Adipocyte (in vitro differentiated cells): ENCODE measurements around the gene FERMT2.
A peak's percentile ranks its signal among the peaks of the same experiment; 100 is the strongest.

ENCODE experiments used
- DNase-seq: peaks from one replicate; pipeline ENCODE4 v3.0.0-alpha.2; 2015; ENCODE audit warnings: low read depth
- H3K27me3 ChIP-seq: replicated peaks from 2 replicates; pipeline ENCODE4 v1.7.0; 2013; ENCODE audit warnings: mild to moderate bottlenecking, low read length, moderate library complexity; ENCODE audit not compliant: control insufficient read depth, insufficient read depth
- H3K36me3 ChIP-seq: 2 replicates; pipeline ENCODE4 v1.7.0; 2013; ENCODE audit warnings: low read length, mild to moderate bottlenecking, moderate library complexity; ENCODE audit not compliant: control insufficient read depth, insufficient read depth, severe bottlenecking
- H3K4me1 ChIP-seq: 2 replicates; pipeline ENCODE4 v1.7.0; 2013; ENCODE audit warnings: mild to moderate bottlenecking, low read length, moderate library complexity; ENCODE audit not compliant: control insufficient read depth, insufficient read depth
- H3K4me3 ChIP-seq: 2 replicates; pipeline ENCODE4 v1.7.0; 2013; ENCODE audit warnings: mild to moderate bottlenecking, low read length, moderate library complexity
- H3K9ac ChIP-seq: 2 replicates; pipeline ENCODE4 v1.7.0; 2013; ENCODE audit warnings: mild to moderate bottlenecking, low read length, moderate library complexity
- H3K9me3 ChIP-seq: 2 replicates; pipeline ENCODE4 v1.7.0; 2013; ENCODE audit warnings: mild to moderate bottlenecking, low read length, moderate library complexity; ENCODE audit not compliant: control insufficient read depth

Gene FERMT2

DNA sequence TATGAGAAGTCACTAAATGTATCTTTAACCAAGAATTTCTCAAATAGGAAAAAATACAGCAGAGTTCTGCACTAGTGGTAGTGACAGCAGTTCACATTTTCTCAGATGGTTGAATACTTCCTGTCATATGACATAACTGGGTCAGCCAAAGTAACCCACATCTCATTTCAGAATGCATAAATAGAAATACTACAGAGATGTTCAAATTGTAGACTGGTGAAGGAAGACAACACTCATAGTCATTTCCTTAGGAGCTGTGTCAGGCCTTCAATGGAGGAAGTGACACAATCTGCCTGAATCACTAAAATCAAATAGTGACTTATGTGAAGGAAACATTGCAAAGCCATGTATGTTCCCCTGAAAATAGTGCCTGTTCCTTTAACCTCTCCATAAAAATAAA lies 32.4 kb downstream of the FERMT2 start:
- peaks cover 73% of the 10 kb centered on the region for H3K4me1 ChIP-seq
- no peaks in the 10 kb centered on the region for H3K27me3 ChIP-seq
- H3K9me3 ChIP-seq, result no peaks in the 10 kb centered on the region
- peak; percentile 34 for DNase-seq
- no peak overlapping the region for H3K9ac ChIP-seq
- H3K36me3 ChIP-seq, result peaks cover 46% of the 10 kb centered on the region
- H3K4me3 ChIP-seq, result no peak overlapping the region

DNA sequence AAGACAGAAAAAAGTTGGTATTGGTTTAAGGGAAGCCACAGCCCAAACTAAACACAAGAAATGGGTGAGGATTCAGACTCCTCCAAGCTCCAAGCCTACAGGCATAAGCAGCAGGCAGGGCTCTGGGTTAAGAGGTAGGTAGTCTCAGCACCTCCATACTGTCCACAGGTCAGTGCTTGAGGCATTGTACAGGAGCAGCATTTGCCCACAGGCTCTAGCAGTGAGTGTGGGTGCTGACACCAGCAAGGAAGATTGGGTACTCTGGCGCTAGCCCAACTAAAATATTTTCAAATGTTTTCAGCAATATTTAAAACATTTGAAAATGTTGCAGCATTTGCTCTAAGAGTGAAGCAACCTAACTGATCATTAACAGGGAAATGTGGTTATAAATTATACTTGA lies 33.1 kb downstream of the FERMT2 start:
- H3K36me3 ChIP-seq, result peaks cover 50% of the 10 kb centered on the region
- H3K9ac ChIP-seq, result peak overlapping the region; percentile 48

DNA sequence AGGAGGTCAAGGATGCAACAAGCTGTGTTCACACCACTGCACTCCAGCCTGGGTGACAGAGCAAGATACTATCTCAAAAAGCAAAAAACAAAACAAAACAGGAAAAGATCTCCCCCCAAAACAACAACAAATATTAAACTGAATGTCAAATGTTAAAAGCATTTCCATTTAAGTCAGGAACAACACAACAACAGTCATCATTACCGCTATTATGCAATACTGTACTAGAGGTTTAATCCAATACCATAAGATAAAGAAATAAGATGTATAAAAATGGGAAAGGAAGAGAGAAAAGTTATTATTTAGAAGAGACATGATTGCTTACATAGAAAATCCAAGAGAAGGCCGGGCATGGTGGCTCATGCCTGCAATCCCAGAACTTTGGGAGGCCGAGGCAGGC lies 36.6 kb downstream of the FERMT2 start:
- Histone ChIP-seq H3K9me3 (no peaks in the 10 kb centered on the region), H3K36me3 (peaks cover 45% of the 10 kb centered on the region), H3K27me3 (no peaks in the 10 kb centered on the region), H3K4me3 (no peak overlapping the region), H3K4me1 (peaks cover 65% of the 10 kb centered on the region), H3K9ac (no peak overlapping the region)
- no peak for DNase-seq

More for the DNA sequence above, 33.1 kb downstream of the FERMT2 start:
- DNase-seq, result peak; percentile 82
- H3K9me3 ChIP-seq, result no peaks in the 10 kb centered on the region
- H3K4me1 ChIP-seq, result peaks cover 73% of the 10 kb centered on the region
- no peak overlapping the region for H3K4me3 ChIP-seq
- no peaks in the 10 kb centered on the region for H3K27me3 ChIP-seq

DNA sequence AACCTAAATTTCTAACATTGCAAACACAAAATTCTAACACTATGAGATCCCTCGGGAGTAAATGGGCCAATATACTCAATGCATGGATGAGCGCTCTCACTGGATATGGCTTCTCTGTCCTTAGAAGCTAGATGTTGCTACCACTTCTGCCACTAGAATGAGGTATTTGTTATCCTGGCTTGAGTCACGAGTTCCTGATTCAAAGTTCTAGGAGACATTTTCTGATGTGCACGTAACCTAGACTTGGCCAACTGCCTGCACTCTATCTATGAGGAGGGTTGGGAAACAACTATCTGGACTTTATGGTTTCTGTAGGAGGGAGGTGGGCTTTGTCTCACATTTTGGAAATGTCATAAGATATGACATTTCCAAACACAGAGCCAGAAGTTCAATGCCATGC lies 37.6 kb downstream of the FERMT2 start:
- H3K4me1 ChIP-seq, result peaks cover 55% of the 10 kb centered on the region
- H3K4me3 ChIP-seq, result no peak overlapping the region
- H3K9me3 ChIP-seq, result no peaks in the 10 kb centered on the region
- DNase-seq, result peak; percentile 25
- H3K36me3 ChIP-seq, result peaks cover 47% of the 10 kb centered on the region
- H3K9ac ChIP-seq, result no peak overlapping the region
- H3K27me3 ChIP-seq, result no peaks in the 10 kb centered on the region

DNA sequence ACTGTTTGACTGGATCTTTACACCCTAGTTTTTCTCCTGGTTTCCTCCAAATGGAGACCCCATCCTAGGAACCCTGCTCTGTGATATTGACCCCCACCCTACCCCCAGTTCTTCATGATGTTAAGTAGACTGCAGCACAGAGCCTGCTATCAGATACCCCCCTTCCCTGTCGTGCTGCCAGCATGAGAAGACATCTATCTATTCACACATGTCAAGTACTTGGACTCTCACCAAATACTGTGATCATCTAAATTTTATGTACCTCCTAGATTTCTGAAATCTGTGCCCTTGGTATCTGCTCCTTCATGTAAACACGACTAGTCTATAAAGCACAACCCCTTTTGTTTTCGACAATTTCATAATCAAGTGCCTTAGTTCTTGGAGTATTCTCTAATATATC lies 38.9 kb downstream of the FERMT2 start:
- H3K36me3 ChIP-seq, result peaks cover 54% of the 10 kb centered on the region

DNA sequence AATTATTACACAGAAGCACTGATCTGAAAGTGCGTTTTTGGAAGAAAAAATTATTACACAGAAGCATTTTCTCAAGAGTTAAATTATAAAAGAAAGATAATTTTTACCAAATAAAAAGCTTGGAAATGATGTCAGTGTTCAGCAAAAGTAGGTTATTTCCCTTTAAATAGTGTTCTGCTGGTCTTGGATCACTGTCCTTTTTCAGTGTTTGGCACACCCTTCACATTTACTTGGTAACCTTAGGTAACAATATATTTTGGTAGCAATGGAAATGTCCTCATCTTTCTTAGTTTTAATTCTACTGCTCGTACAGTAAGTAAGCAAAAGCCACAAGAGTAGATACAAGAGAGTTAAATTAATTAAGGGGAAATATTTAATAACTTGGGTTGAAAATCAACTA lies 40.3 kb downstream of the FERMT2 start:
- Histone ChIP-seq H3K9ac (peak overlapping the region; percentile 44), H3K36me3 (peaks cover 43% of the 10 kb centered on the region), H3K9me3 (no peaks in the 10 kb centered on the region), H3K4me3 (peak overlapping the region; percentile 47), H3K4me1 (peaks cover 52% of the 10 kb centered on the region), H3K27me3 (no peaks in the 10 kb centered on the region)
- DNase-seq, result no peak

More for the DNA sequence above, 38.9 kb downstream of the FERMT2 start:
- Histone ChIP-seq H3K4me3 (no peak overlapping the region), H3K9ac (no peak overlapping the region), H3K9me3 (no peaks in the 10 kb centered on the region), H3K4me1 (peaks cover 45% of the 10 kb centered on the region), H3K27me3 (no peaks in the 10 kb centered on the region)
- DNase-seq, result no peak

DNA sequence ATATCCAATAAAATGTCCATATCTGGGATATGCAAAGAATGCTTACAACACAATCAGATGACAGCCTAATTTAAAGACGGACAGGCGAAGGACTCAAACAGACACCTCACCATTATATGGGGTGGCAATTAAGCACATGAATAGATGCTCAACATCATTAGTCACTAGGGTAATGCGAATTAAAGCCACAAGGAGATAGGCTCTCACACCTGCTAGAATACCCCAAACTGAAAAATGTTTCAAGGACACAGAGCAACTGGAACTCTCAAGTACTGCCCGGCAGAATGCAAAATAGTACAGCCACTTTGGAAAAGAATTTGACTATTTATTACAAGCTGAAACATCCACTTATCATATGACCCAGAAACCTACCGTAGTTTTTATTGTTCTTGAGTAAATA lies 42.9 kb downstream of the FERMT2 start:
- Histone ChIP-seq H3K27me3 (no peaks in the 10 kb centered on the region), H3K4me3 (no peak overlapping the region), H3K9ac (no peak overlapping the region), H3K36me3 (peaks cover 24% of the 10 kb centered on the region), H3K9me3 (no peaks in the 10 kb centered on the region), H3K4me1 (peaks cover 61% of the 10 kb centered on the region)
- no peak for DNase-seq

DNA sequence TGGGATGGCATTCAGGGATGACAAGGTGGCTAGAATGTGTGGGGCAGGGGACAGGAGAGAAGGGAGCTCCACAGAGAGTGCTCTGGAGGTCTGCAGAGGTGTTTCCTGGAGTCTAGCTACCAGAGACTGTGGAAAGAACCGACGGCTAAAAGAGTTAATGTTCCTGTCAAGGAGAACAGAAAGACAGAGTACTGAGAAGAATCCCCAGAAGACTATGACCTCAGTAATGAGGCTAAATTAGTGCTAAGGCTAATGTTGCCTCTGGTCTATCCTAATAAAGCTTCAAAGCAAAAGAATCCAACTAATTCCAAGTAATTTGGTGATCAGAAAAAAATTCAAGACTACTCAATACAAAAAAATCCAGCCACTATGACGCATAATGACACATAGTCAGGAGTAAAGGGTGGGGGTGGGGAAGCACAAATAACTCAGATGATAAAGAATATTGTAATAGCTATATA lies 44.7 kb downstream of the FERMT2 start:
- Histone ChIP-seq H3K4me3 (peak overlapping the region; percentile 60), H3K27me3 (no peaks in the 10 kb centered on the region), H3K9ac (peak overlapping the region; percentile 56), H3K9me3 (no peaks in the 10 kb centered on the region), H3K36me3 (peaks cover 33% of the 10 kb centered on the region), H3K4me1 (peaks cover 63% of the 10 kb centered on the region)
- peak; percentile 84 for DNase-seq

DNA sequence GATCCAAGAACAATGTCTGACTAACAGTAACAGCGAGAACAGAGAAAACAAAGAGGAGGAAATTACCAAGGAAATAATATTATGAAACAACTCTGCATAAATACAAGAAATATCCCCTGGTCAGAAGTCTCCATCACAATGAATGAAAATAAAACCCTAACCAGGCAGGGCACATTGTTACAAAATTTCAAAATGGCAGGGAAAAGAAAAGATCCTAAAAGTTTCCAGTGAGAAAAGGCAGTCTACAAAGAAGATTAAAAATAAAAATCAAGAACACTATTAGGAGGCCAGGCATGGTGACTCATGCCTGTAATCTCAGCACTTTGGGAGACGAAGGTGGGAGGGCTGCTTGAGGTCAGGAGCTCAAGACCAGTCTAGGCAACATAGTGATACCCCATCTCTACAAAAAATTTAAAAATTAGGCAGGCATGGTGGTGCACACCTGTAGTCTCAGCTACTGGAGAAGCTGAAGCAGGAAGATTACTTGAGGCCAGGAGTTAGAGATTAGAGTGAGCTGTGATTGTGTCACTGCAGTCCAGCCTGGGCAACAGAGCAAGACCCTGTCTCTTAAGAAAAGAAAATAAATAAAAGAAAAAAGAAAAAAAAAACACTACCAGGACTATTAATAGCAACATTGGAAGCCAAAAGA lies 47.8 kb downstream of the FERMT2 start:
- peaks cover 33% of the 10 kb centered on the region for H3K36me3 ChIP-seq
- H3K9me3 ChIP-seq, result no peaks in the 10 kb centered on the region
- peaks cover 55% of the 10 kb centered on the region for H3K4me1 ChIP-seq
- DNase-seq, result no peak
- H3K4me3 ChIP-seq, result no peak overlapping the region
- H3K9ac ChIP-seq, result no peak overlapping the region
- no peaks in the 10 kb centered on the region for H3K27me3 ChIP-seq

DNA sequence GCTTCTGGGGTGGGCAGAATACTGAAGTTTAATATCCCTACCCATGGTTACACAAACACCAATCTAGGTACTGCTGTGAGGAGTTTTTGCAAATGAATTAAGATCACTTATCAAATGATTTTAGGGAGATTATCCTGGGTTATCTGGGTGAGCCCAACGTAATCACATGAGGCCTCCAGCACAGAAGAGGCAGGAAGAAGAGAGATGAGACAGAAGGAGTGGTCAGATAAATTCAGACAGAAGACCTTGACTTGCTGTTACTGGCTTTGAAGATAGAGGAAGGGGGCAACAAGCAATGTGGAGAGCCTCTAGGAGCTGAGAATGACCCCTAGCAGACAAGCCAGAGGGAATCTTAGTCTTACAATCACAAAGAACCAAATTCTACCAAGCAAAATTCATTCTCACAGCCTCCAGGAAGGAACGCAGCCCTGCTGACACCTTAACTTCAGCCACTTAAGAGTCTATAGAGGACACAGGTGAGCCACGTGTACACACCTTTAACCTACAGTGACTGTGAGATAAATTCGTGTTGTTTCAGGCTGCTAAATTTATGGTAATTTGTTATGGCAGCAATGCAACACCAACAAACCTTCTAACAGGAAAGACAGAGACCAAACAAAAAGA lies 49.4 kb downstream of the FERMT2 start:
- Histone ChIP-seq H3K9me3 (no peaks in the 10 kb centered on the region), H3K4me3 (no peak overlapping the region), H3K9ac (no peak overlapping the region), H3K27me3 (no peaks in the 10 kb centered on the region), H3K36me3 (peaks cover 26% of the 10 kb centered on the region), H3K4me1 (peaks cover 50% of the 10 kb centered on the region)
- no peak for DNase-seq

DNA sequence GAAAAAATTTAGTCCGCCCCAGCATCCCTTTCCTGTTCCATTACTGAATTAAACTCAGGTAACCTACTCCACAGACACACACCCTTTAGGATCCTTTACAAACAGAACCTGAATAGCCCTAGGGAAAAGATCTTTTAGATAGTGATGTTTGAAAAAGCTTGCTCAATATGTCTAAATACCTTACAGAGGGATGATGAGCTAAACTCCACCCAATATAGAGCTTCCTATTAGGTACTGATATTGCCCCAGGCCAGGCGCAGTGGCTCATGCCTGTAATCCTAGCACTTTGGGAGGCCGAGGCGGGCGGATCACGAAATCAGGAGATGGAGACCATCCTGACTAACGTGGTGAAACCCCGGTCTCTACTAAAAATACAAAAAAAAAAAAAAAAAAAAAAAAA lies 50.1 kb downstream of the FERMT2 start:
- no peak overlapping the region for H3K9ac ChIP-seq
- H3K4me1 ChIP-seq, result peaks cover 42% of the 10 kb centered on the region
- peaks cover 29% of the 10 kb centered on the region for H3K36me3 ChIP-seq
- no peak for DNase-seq
- H3K9me3 ChIP-seq, result no peaks in the 10 kb centered on the region
- H3K27me3 ChIP-seq, result no peaks in the 10 kb centered on the region
- no peak overlapping the region for H3K4me3 ChIP-seq
